ENCODE data around the gene CBR1.

GRCh38 chr21:36070999-36071398 is 1.2 kb downstream of the CBR1 start:
- TF ChIP-seq CHD2 (IDR thresholded peaks at IDR 0.05; ENCODE audit: low read depth, low read length) (no peak), TAF1 (CRISPR knock-in tag; IDR thresholded peaks at IDR 0.05) (no peak), POGZ (CRISPR knock-in tag; IDR thresholded peaks at IDR 0.05) (no peak), ZNF569 (CRISPR knock-in tag; IDR thresholded peaks at IDR 0.05; ENCODE audit: borderline replicate concordance) (no peak), REST (IDR thresholded peaks at IDR 0.05; ENCODE audit: borderline replicate concordance in 1 of 2, low read depth in 1 of 2, low read length in 2 of 2) (no peak), CTCF (CRISPR knock-in tag; IDR thresholded peaks at IDR 0.05) (no peak), ZNF589 (CRISPR knock-in tag; conservative IDR thresholded peaks at IDR 0.05) (no peak), SP1 (IDR thresholded peaks at IDR 0.05) (no peak), SP1 (CRISPR knock-in tag; IDR thresholded peaks at IDR 0.05) (no peak), GATA4 (IDR thresholded peaks at IDR 0.05; ENCODE audit: borderline replicate concordance, low read depth) (no peak), SNRNP70 (IDR thresholded peaks at IDR 0.05; ENCODE audit: low read depth, low read length) (no peak), STAT6 (CRISPR knock-in tag; IDR thresholded peaks at IDR 0.05; ENCODE audit: borderline replicate concordance) (no peak)
